Nephron (organoid): ENCODE results near the gene PCARE.
"Not testable (repeated sequence)": the region's sequence is repeated elsewhere in the genome, so short reads cannot be mapped to it uniquely, and the experiment has no call there.

Experiments
- H3K27ac Mint-ChIP-seq, 3 experiments: 2 replicates each; pipeline ENCODE4 v1.8.0; 2020; ENCODE audit warnings: mixed read lengths in 3 of 3, mild to moderate bottlenecking in 2 of 3, moderate library complexity in 1 of 3
- H3K27me3 Mint-ChIP-seq: 2 replicates; pipeline ENCODE4 v1.8.0; 2021; ENCODE audit warnings: low read depth, mild to moderate bottlenecking, moderate library complexity, mixed read lengths
- H3K36me3 Mint-ChIP-seq: 2 replicates; pipeline ENCODE4 v1.8.0; 2020; ENCODE audit warnings: low read depth, mixed read lengths
- H3K4me1 Mint-ChIP-seq: 2 replicates; pipeline ENCODE4 v1.8.0; 2020; ENCODE audit warnings: mixed read lengths
- H3K4me3 Mint-ChIP-seq, 3 experiments: 2 replicates each; pipeline ENCODE4 v1.8.0; 2020; ENCODE audit warnings: mild to moderate bottlenecking in 3 of 3, mixed read lengths in 3 of 3, moderate library complexity in 2 of 3
- H3K9me3 Mint-ChIP-seq: 2 replicates; pipeline ENCODE4 v1.8.0; 2020; ENCODE audit warnings: mixed read lengths
- CTCF ChIP-seq, 3 experiments: fragments of 200-600 bp; sonication (generic); IDR thresholded peaks; one replicate each; pipeline ENCODE4 v1.5.0; 2021; ENCODE audit warnings: antibody characterized with exemption in 3 of 3; ENCODE audit not compliant: unreplicated experiment in 3 of 3

The PCARE gene

DNA sequence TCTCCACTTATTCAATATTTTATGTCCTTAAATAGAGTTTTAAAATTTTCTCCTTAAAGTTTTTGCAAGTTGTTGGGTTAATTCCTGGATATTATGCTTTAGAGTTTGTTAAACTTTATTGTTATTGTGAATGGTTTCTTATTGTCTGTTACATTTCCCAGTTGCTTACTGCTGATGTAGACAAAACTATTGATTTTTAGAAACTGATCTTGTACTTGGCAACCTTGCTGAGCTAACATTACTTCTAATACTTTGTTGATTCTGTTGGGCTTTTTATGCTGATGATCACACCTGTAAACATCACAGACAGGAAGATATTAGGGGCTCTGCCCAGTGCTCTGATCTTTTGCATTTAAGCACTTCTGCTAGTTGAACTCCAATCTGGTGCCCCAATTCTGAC is 38.1 kb upstream of the PCARE start:
- no peaks in the 10 kb centered on the region for H3K9me3 Mint-ChIP-seq
- TF ChIP-seq CTCF (IDR thresholded peaks at IDR 0.05; ENCODE audit: unreplicated experiment in 3 of 3) = no peak
- peaks cover 31% of the 10 kb centered on the region for H3K4me1 Mint-ChIP-seq
- no peak overlapping the region for H3K4me3 Mint-ChIP-seq
- no peak overlapping the region for H3K27ac Mint-ChIP-seq
- H3K27me3 Mint-ChIP-seq = peaks cover 19% of the 10 kb centered on the region
- H3K36me3 Mint-ChIP-seq = no peaks in the 10 kb centered on the region

DNA sequence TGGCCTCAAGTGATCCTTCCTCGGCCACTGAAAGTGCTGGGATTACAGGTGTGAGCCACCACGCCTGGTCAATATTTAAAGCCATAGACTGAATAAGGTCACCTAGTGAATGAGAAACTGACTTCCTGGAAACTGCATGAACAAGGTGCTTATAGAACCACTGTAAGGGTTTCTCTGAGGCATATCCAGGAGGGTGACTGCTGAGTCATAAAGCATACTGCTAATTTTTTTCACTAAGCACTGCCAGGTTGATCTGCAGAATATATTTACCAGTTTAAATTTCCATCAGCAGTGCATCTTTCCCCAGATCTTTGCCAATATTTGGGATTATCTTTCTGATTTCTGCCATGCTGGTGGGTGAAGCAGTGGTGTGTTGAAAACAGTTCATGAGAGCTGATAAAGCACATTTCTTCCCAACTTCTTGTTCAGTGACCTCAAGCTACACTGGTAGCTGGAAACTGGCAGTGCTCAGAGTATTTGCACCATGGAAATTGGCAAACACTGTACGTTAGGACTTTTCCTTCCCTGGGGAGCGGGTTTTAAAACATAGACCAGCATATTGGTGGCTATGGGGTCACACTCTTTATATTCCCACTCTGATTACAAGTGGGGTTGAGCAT is 36.7 kb upstream of the PCARE start:
- Mint-ChIP-seq H3K4me1 (peaks cover 19% of the 10 kb centered on the region), H3K36me3 (no peaks in the 10 kb centered on the region), H3K27ac (no peak overlapping the region), H3K4me3 (no peak overlapping the region), H3K9me3 (no peaks in the 10 kb centered on the region), H3K27me3 (peaks cover 19% of the 10 kb centered on the region)
- no peak for TF ChIP-seq CTCF (IDR thresholded peaks at IDR 0.05; ENCODE audit: unreplicated experiment in 3 of 3)

GRCh38 chr2:29109246-29109645 is 34.9 kb upstream of the PCARE start:
- Mint-ChIP-seq H3K4me1 (peaks cover 11% of the 10 kb centered on the region), H3K9me3 (no peaks in the 10 kb centered on the region), H3K27ac (no peak overlapping the region), H3K36me3 (no peaks in the 10 kb centered on the region), H3K4me3 (no peak overlapping the region), H3K27me3 (peaks cover 13% of the 10 kb centered on the region)
- no peak for TF ChIP-seq CTCF (IDR thresholded peaks at IDR 0.05; ENCODE audit: unreplicated experiment in 3 of 3)

GRCh38 chr2:29108225-29108624 is 33.9 kb upstream of the PCARE start:
- peaks cover 7% of the 10 kb centered on the region for H3K27me3 Mint-ChIP-seq
- no peak overlapping the region for H3K27ac Mint-ChIP-seq
- no peaks in the 10 kb centered on the region for H3K9me3 Mint-ChIP-seq
- H3K36me3 Mint-ChIP-seq = no peaks in the 10 kb centered on the region
- H3K4me3 Mint-ChIP-seq = no peak overlapping the region
- peaks cover under 1% of the 10 kb centered on the region for H3K4me1 Mint-ChIP-seq
- no peak for TF ChIP-seq CTCF (IDR thresholded peaks at IDR 0.05; ENCODE audit: unreplicated experiment in 3 of 3)

DNA sequence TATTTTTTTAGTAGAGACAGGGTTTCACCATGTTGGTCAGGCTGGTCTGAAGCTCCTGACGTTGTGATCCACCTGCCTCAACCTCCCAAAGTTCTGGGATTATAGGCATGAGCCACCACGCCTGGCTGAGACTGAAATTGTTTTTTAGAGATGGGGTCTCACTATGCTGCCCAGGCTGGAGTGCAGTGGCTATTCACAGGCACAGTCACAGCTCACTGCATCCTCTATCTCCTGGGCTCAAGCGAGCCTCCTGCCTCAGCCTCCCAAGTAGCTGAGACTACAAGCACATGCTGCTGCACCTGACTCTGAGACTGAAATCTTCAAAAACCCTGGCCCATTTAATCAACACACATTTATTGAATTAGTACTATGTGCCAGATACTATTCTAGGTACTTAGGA is 33.2 kb upstream of the PCARE start:
- not testable (repeated sequence) for H3K4me3 Mint-ChIP-seq, H3K27me3 Mint-ChIP-seq, H3K36me3 Mint-ChIP-seq, H3K9me3 Mint-ChIP-seq, H3K4me1 Mint-ChIP-seq, H3K27ac Mint-ChIP-seq

GRCh38 chr2:29106980-29107388 is 32.7 kb upstream of the PCARE start:
- H3K9me3 Mint-ChIP-seq = no peaks in the 10 kb centered on the region
- H3K27me3 Mint-ChIP-seq = peaks cover 13% of the 10 kb centered on the region
- no peaks in the 10 kb centered on the region for H3K36me3 Mint-ChIP-seq
- no peaks in the 10 kb centered on the region for H3K4me1 Mint-ChIP-seq
- no peak overlapping the region for H3K4me3 Mint-ChIP-seq
- H3K27ac Mint-ChIP-seq = no peak overlapping the region
- no peak for TF ChIP-seq CTCF (IDR thresholded peaks at IDR 0.05; ENCODE audit: unreplicated experiment in 3 of 3)
